Right lobe of liver (tissue), 4 donors: ENCODE measurements around the gene ARHGAP42.

Source experiments
- CTCF ChIP-seq, 4 donors: fragments of 200-600 bp in 3 of 4; fragments of 450-650 bp in 1 of 4; IDR thresholded peaks; one replicate each; pipeline versions ENCODE4 v1.5.1 to v1.8.0; 2016 to 2022; ENCODE audit warnings: antibody characterized with exemption in 4 of 4, mild to moderate bottlenecking in 2 of 4
- POLR2A ChIP-seq: fragments of 450-650 bp; IDR thresholded peaks from one replicate; pipeline ENCODE4 v1.6.1; 2017; ENCODE audit warnings: antibody characterized with exemption, mild to moderate bottlenecking
- donor health status: DM: no; HTN: no; CAD: no.
- donor health status: DM: no; HTN: no; CAD: no.
- donor health status: DM: no; HTN: yes; CAD: no.

GRCh38 chr11:100766764-100767163 lies 79.7 kb downstream of the ARHGAP42 start:
- TF ChIP-seq CTCF (IDR thresholded peaks at IDR 0.05) (no peak), POLR2A (no peak)
